Cardiac fibroblast (primary cell): ENCODE results near the gene MEIKIN.

ENCODE experiments used
- DNase-seq, 2 donors: peaks; one replicate each; pipeline versions ENCODE4 v3.0.0 to v3.0.0-alpha.2; 2010; ENCODE audit warnings: low read depth in 2 of 2
- H3K4me3 ChIP-seq, 2 donors: replicated peaks in 1 of 2; 1 replicate in 1 of 2; 2 replicates in 1 of 2; pipeline ENCODE4 v1.5.1; 2011; ENCODE audit warnings: low read depth in 2 of 2, low read length in 2 of 2, mild to moderate bottlenecking in 2 of 2, moderate library complexity in 1 of 2
- TF ChIP-seq, protein P1 (sequence below): IDR thresholded peaks from one replicate; pipeline ENCODE4 v1.5.1; 2011; ENCODE audit warnings: low read depth, mild to moderate bottlenecking, low read length, inconsistent platforms

The MEIKIN gene

DNA sequence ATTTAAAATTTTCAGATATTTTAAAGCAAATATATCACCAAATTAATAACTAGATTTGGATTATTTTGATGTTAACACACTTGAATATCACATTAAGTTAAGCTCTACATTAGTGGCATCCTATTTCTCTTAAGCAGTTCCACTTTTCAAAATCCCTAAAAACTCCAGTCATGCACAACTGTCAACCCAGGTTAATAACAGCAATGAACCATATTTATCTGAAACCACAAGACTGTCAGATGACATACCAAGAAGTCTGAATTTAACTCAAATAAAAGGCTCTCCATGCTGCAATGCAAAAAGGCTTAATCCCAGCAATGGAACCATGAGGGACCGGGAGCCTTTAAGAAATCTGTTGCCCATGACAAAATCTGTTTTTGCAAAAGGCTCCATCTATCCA is 176.1 kb downstream of the MEIKIN start:
- H3K4me3 ChIP-seq: no peak overlapping the region
- TF ChIP-seq, protein P1, sequence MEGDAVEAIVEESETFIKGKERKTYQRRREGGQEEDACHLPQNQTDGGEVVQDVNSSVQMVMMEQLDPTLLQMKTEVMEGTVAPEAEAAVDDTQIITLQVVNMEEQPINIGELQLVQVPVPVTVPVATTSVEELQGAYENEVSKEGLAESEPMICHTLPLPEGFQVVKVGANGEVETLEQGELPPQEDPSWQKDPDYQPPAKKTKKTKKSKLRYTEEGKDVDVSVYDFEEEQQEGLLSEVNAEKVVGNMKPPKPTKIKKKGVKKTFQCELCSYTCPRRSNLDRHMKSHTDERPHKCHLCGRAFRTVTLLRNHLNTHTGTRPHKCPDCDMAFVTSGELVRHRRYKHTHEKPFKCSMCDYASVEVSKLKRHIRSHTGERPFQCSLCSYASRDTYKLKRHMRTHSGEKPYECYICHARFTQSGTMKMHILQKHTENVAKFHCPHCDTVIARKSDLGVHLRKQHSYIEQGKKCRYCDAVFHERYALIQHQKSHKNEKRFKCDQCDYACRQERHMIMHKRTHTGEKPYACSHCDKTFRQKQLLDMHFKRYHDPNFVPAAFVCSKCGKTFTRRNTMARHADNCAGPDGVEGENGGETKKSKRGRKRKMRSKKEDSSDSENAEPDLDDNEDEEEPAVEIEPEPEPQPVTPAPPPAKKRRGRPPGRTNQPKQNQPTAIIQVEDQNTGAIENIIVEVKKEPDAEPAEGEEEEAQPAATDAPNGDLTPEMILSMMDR: no peak
- DNase-seq: no peak

DNA sequence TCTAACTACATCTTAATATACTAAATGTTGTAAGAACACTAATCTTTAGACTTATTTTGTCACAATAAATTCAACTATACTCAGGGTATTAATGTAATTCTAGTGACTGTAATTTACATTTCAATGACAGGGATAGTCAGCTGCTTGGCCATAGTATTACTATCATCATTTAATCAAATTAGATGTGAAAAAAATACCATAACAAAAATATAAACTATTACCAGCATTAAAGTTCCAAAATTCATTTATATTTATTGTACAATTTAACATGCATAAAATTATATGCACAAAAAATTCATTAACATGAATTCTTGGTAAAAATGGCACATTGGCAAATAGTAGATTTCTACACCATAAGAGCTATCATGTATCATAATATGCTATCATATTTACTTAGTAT is 177.6 kb downstream of the MEIKIN start:
- H3K4me3 ChIP-seq: no peak overlapping the region
- TF ChIP-seq, protein P1: no peak
- no peak for DNase-seq

DNA sequence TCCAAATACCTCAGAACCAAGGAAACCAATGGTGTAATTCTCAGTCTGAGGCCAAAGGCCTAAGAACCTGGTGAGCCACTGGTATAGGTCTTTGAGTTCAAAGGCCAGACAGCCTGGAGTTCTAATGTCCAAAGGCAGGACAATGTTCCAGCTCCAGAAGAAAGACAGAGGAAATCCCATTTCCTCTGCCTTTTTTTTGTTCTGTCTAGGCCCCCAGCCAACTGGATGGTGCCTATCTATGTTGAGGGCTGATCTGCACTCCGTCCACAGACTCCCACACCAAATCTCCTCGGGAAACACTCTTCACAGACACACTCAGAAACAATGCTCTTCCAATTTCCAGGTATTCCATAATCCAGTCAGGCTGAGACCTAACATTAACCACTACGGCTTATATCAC is 178.8 kb downstream of the MEIKIN start:
- TF ChIP-seq, protein P1: no peak
- H3K4me3 ChIP-seq: no peak overlapping the region
- DNase-seq: peak in 1 of 2 donors; percentile 31

DNA sequence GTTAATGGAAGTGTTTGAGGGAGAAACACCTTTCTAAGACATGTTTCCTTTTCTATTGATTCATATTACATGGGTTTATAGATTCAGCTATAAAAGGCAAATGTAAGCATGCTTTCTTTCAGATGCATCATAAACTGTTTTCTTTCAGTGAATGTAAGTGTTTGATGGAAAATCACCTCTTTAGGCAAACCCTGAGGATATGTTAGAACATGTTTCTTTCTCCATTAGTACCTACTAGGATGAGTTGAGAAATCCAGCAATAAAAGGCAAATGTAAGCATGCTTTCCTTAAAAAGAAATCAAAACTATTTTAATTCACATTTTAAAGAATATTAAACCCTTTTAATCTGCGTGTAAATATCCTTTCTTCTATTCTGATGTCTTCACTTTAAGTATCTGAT is 180.2 kb downstream of the MEIKIN start:
- DNase-seq: no peak
- TF ChIP-seq, protein P1: no peak
- H3K4me3 ChIP-seq: no peak overlapping the region

DNA sequence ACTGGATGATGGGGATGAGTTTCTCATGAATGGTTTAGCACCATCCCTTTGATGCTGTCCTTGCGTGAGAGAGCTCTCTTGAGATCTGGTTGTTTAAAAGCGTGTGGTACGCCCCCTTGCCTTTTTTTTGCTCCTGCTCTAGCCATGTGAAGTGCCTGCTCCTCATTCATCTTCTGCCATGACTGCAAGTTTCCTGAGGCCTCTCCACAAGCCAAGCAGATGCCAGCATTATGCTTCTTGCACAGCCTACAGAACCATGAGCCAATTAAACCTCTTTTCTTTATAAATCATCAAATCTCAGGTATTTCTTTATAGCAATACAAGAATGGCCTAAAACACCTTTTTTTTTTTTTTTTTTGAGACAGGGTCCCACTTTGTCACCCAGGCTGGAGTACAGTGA is 181.5 kb downstream of the MEIKIN start:
- H3K4me3 ChIP-seq: no peak overlapping the region
- TF ChIP-seq, protein P1: no peak
- DNase-seq: no peak

DNA sequence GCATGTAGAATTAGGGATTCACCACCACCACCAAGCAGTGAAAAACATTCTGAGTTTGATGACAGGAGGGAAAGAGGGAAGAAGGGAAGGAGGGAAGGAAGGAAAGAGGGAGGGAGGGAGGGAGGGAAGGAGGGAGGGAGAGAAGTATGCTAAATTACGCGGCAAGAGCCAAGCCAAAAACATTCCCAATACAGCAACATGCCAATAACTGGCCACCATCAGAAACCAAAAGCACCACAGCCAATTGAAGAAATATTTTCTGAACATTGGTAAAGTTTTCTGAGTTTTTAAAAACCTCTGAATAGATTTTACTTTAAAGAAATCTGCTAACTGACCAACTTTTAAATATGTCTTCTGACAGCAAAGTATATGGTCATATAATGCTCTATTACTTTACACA is 184.7 kb downstream of the MEIKIN start:
- TF ChIP-seq, protein P1: no peak
- no peak overlapping the region for H3K4me3 ChIP-seq
- no peak for DNase-seq

DNA sequence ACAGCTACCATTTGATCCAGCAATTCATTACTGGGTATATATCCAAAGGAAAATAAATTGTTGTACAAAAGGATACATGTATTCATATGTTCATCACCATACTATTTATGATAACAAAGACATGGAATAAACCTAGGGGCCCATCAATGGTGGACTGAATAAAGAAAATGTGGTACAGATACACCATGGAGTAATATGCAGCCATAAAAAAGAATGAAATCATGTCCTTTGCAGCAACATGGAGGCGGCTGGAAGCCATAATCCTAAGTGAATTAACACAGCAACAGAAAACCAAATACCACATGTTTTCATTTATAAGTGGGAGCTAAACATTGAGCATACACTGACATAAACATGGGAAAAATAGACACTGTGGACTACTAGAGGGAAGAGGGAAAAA is 185.8 kb downstream of the MEIKIN start:
- DNase-seq: no peak
- H3K4me3 ChIP-seq: no peak overlapping the region
- TF ChIP-seq, protein P1: no peak
